Prostate gland (tissue), 2 donors: ENCODE data around the gene ALK. TPM values are rescaled to one million over a fixed set of nuclear protein-coding genes. Genes with fewer than 3 reads are reported as not detected.

Experiments used
- DNase-seq: peaks from one replicate; pipeline ENCODE4 v3.0.0-alpha.2; 2019; ENCODE audit warnings: low spot score
- H3K27ac ChIP-seq, 2 donors: fragments of 200-600 bp; sonication (generic); 2 replicates each; pipeline ENCODE4 v1.5.1; 2017 to 2019
- H3K27me3 ChIP-seq: fragments of 200-600 bp; sonication (generic); replicated peaks from 2 replicates; pipeline ENCODE4 v1.5.1; 2019; ENCODE audit not compliant: insufficient read depth
- H3K36me3 ChIP-seq, 2 donors: fragments of 200-600 bp; sonication (generic); 1 replicate in 1 of 2; 2 replicates in 1 of 2; pipeline versions ENCODE4 v1.5.1 to v1.8.1; 2017 to 2019
- H3K4me1 ChIP-seq: fragments of 200-600 bp; sonication (generic); replicated peaks from 2 replicates; pipeline ENCODE4 v1.5.1; 2019
- H3K4me3 ChIP-seq, 2 donors: fragments of 200-600 bp; sonication (generic); 2 replicates each; pipeline ENCODE4 v1.5.1; 2017 to 2019
- H3K9me3 ChIP-seq: fragments of 200-600 bp; sonication (generic); 2 replicates; pipeline ENCODE4 v1.5.1; 2017
- POLR2A ChIP-seq: fragments of 450-650 bp; IDR thresholded peaks from one replicate; pipeline ENCODE4 v1.6.1; 2016; ENCODE audit warnings: antibody characterized with exemption, mild to moderate bottlenecking
- POLR2AphosphoS5 ChIP-seq: sonication (generic); formaldehyde crosslinking; IDR thresholded peaks from one replicate; pipeline ENCODE4 v1.6.1; 2017; ENCODE audit warnings: antibody characterized with exemption
- WGBS: methylation state at CpG from one replicate; pipeline ENCODE4 v1.1.5; 2018; 5-methylcytosine and 5-hydroxymethylcytosine counted together
- intact Hi-C: fragments of 100-400 bp; cut with DNase I; formaldehyde crosslinking; loops from one replicate; pipeline ENCODE4 v1.14.2; 2022
- total RNA-seq, 2 donors: library from RNA; depleted of rRNA; stranded (reverse); fragments of >200 nt; gene quantifications; one replicate each; pipeline ENCODE4 v1.1.0, GENCODE V29; 2016
- TF ChIP-seq, protein P1 (sequence below), 4 experiments: fragments of 200-600 bp in 2 of 4; fragments of 450-650 bp in 2 of 4; sonication (generic) in 2 of 4; IDR thresholded peaks; 1 replicate in 3 of 4; 2 replicates in 1 of 4; pipeline ENCODE4 v1.5.1; 2016 to 2019; ENCODE audit warnings: antibody characterized with exemption in 4 of 4, mild to moderate bottlenecking in 2 of 4, moderate library complexity in 2 of 4

Gene ALK
- total RNA-seq, 2 donors from 2014 or later: 0.14 to 1.2 TPM

DNA sequence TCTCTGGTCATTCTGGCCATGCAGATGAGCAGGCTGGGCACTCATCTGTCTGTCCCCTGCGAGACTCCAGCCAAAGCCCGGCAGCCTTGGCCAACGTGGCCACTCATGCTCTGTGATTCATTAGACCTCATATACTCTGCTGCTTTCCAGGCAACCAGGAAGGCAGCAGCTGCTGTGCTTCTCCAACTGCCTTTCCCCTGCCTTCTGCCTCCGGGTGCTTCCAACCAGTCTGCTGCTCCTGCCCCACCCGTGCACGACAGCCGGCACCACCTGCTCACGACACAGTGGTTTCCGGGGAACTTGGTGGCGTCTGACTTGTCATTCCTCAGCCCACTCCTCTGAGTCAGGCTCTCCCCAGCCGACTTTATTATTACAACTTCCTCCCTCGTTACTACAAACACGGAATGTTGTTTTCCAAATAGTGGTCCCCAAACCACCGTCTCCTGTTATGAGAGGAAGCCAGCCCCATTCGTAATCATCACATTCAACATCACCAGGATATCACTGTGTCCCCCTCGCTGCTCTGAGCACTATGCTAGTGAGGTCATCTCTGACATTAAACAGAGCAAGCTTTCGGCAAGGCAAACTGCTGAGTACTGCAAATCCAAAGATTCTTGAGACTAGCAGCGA is 392.4 kb downstream of the ALK start:
- no peaks in the 10 kb centered on the region for H3K4me1 ChIP-seq
- 29% methylated on average over 18 of the region's 18 CpGs for WGBS
- peaks cover 2% of the 10 kb centered on the region for H3K27me3 ChIP-seq
- no peak overlapping the region for H3K4me3 ChIP-seq
- intact Hi-C loops: no loop called here
- H3K27ac ChIP-seq: no peak overlapping the region
- no peaks in the 10 kb centered on the region for H3K9me3 ChIP-seq
- TF ChIP-seq, protein P1, sequence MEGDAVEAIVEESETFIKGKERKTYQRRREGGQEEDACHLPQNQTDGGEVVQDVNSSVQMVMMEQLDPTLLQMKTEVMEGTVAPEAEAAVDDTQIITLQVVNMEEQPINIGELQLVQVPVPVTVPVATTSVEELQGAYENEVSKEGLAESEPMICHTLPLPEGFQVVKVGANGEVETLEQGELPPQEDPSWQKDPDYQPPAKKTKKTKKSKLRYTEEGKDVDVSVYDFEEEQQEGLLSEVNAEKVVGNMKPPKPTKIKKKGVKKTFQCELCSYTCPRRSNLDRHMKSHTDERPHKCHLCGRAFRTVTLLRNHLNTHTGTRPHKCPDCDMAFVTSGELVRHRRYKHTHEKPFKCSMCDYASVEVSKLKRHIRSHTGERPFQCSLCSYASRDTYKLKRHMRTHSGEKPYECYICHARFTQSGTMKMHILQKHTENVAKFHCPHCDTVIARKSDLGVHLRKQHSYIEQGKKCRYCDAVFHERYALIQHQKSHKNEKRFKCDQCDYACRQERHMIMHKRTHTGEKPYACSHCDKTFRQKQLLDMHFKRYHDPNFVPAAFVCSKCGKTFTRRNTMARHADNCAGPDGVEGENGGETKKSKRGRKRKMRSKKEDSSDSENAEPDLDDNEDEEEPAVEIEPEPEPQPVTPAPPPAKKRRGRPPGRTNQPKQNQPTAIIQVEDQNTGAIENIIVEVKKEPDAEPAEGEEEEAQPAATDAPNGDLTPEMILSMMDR (IDR thresholded peaks at IDR 0.05): no peak
- no peak for TF ChIP-seq POLR2AphosphoS5
- DNase-seq: no peak
- H3K36me3 ChIP-seq: no peaks in the 10 kb centered on the region

DNA sequence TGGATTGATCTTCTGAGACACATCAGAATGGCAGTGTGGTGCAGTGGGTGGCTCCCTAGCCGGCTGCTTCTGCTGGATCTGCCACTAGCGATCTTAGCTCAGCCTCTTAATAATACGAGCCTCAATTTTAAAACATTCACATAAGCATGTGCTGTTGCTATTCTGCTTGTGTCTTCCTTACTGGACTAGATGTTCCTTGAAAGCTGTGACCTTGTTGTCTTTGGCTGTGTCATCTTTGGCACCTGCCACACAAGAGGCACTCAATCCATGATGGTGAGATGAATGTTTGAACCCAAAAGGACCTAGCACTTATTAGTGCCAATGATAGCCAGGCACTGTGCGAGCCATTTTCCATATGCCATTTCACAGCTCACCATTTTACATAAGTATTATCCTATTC is 393.0 kb downstream of the ALK start:
- H3K4me1 ChIP-seq: no peaks in the 10 kb centered on the region
- H3K9me3 ChIP-seq: no peaks in the 10 kb centered on the region
- intact Hi-C loops: no loop called here
- no peak for DNase-seq
- H3K27me3 ChIP-seq: peaks cover 2% of the 10 kb centered on the region
- no peak overlapping the region for H3K4me3 ChIP-seq
- TF ChIP-seq POLR2A: no peak
- TF ChIP-seq POLR2AphosphoS5: no peak
- TF ChIP-seq, protein P1 (IDR thresholded peaks at IDR 0.05): no peak
- 89% methylated on average over 4 of the region's 4 CpGs for WGBS
- H3K36me3 ChIP-seq: no peaks in the 10 kb centered on the region
- no peak overlapping the region for H3K27ac ChIP-seq

DNA sequence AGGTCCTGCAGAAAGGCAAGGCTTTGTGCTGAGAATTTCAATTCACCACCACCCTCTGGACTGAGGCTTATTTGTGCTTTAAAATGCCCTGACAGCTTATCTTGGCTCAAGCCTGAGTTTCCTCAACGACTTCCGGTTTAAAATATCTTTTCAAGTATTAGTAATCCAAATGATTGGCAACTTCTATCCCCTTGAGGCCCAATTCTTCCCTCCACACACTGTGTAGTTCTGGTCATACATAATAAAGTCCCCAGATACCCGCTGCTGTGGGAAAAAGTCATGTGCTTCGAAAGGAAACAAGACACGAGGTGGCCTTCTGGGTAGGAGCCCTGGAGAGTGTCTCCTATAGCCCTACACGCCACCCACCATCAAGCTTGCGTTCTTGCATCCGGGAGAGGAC is 393.4 kb downstream of the ALK start:
- H3K9me3 ChIP-seq: no peaks in the 10 kb centered on the region
- H3K27ac ChIP-seq: no peak overlapping the region
- intact Hi-C loops: no loop called here
- H3K4me3 ChIP-seq: no peak overlapping the region
- TF ChIP-seq, protein P1 (IDR thresholded peaks at IDR 0.05): no peak
- TF ChIP-seq POLR2AphosphoS5: no peak
- no peak for TF ChIP-seq POLR2A
- no peaks in the 10 kb centered on the region for H3K36me3 ChIP-seq
- 82% methylated on average over 8 of the region's 8 CpGs for WGBS
- peaks cover 2% of the 10 kb centered on the region for H3K27me3 ChIP-seq
- DNase-seq: no peak
- H3K4me1 ChIP-seq: no peaks in the 10 kb centered on the region

DNA sequence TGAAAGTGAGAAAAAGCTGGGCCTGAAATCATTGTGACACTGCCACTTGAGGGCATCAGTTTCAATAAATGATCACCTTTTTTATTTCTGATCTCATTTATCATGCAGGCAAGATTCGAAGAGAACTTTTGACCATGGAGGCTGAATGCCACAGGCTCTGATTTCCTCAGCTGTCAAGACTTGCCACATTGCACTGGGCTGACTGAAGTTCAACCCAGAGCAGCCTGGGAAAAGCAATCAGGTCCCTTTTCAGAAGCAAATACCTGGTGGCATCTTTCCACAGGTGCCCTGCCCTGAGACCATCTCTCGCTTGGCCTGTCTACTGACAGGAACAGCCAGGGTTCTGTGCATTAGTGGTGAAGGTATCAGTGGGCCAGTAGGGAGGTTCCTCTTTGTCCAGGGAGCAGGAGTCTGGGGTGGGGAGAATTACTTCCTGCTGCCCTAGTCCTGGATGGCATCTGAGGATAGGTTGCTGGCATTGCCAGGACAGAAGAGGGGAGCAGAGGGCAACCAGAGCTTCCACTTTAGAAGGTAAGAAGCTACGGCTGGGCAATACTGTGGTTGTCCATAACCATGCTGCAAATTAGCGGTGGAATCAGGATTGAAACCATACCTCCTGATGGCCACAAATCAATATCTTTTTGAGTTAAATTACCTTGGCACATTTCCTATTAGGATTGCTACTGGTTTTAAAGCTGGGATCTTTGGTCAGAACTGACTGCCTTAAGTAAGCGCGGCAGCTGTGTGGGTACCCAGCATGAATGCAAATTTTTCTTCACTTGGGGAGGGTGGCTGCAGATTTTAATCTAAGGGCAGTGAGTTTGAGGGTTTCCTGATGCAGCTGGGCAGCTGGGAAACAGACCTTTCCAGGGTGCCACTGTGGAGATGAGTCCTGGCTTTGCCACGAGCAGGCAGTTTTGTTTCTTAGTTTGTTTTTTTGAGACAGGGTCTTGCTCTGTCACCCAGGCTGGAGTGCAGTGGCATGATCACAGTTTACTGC is 394.5 kb downstream of the ALK start:
- peaks cover 2% of the 10 kb centered on the region for H3K27me3 ChIP-seq

More for the DNA sequence above, 394.5 kb downstream of the ALK start:
- no peaks in the 10 kb centered on the region for H3K36me3 ChIP-seq
- intact Hi-C loops: no loop called here
- H3K4me3 ChIP-seq: no peak overlapping the region
- H3K9me3 ChIP-seq: no peaks in the 10 kb centered on the region
- no peak for DNase-seq
- H3K4me1 ChIP-seq: no peaks in the 10 kb centered on the region
- WGBS: 88% methylated on average over 7 of the region's 7 CpGs
- no peak overlapping the region for H3K27ac ChIP-seq
- TF ChIP-seq, protein P1 (IDR thresholded peaks at IDR 0.05): no peak
- TF ChIP-seq POLR2AphosphoS5 (no peak), POLR2A (no peak)
